ENCODE measurements around the gene FOXJ2. TPM values are rescaled to one million over a fixed set of nuclear protein-coding genes. Genes with fewer than 3 reads are reported as not detected.
"Not testable (repeated sequence)": the region's sequence is repeated elsewhere in the genome, so short reads cannot be mapped to it uniquely, and the experiment has no call there.

Gene FOXJ2
- total RNA-seq, 3 donors from 2014 or later: 11.1 to 14.2 (median 13.4) TPM

GRCh38 chr12:8088574-8088973 is 56.1 kb downstream of the FOXJ2 start:
- Histone ChIP-seq H3K27ac (peak overlapping the region in 1 of 2 donors; percentile 2), H3K4me3 (no peak overlapping the region), H3K4me1 (peaks cover 0 to 4% of the 10 kb centered on the region in 2 donors), H3K9me3 (no peaks in the 10 kb centered on the region), H3K36me3 (no peaks in the 10 kb centered on the region), H3K27me3 (no peaks in the 10 kb centered on the region)
- TF ChIP-seq POLR2AphosphoS5 (IDR thresholded peaks at IDR 0.05) (no peak), POLR2A (IDR thresholded peaks at IDR 0.05) (no peak)
- TF ChIP-seq, protein P1, sequence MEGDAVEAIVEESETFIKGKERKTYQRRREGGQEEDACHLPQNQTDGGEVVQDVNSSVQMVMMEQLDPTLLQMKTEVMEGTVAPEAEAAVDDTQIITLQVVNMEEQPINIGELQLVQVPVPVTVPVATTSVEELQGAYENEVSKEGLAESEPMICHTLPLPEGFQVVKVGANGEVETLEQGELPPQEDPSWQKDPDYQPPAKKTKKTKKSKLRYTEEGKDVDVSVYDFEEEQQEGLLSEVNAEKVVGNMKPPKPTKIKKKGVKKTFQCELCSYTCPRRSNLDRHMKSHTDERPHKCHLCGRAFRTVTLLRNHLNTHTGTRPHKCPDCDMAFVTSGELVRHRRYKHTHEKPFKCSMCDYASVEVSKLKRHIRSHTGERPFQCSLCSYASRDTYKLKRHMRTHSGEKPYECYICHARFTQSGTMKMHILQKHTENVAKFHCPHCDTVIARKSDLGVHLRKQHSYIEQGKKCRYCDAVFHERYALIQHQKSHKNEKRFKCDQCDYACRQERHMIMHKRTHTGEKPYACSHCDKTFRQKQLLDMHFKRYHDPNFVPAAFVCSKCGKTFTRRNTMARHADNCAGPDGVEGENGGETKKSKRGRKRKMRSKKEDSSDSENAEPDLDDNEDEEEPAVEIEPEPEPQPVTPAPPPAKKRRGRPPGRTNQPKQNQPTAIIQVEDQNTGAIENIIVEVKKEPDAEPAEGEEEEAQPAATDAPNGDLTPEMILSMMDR (IDR thresholded peaks at IDR 0.05): no peak
- DNase-seq (ENCODE audit: low spot score in 2 of 2): no peak
- intact Hi-C loops (cut with DNase I; ENCODE audit: low total_unique reads): no loop called here

DNA sequence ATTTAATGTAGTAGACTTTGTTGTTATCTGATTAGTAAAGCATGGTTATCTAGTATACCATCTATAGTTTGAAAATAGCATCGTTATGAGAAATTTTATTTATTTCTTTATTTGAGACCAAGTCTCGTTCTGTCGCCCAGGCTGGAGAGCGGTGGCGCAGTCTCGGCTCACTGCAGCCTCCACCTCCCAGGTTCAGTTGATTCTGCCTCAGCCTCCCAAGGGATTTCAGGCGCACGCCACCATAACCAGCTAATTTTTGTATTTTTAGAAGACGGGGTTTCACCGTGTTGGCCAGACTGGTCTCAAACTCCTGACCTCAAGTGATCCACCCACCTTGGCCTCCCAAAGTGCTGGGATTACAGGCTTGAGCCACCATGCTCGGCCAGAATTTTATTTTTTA is 56.8 kb downstream of the FOXJ2 start:
- H3K27me3 ChIP-seq; H3K27ac ChIP-seq; DNase-seq (ENCODE audit: low spot score in 2 of 2); H3K4me1 ChIP-seq; H3K9me3 ChIP-seq; intact Hi-C loops (cut with DNase I; ENCODE audit: low total_unique reads); H3K36me3 ChIP-seq; H3K4me3 ChIP-seq: not testable (repeated sequence)

DNA sequence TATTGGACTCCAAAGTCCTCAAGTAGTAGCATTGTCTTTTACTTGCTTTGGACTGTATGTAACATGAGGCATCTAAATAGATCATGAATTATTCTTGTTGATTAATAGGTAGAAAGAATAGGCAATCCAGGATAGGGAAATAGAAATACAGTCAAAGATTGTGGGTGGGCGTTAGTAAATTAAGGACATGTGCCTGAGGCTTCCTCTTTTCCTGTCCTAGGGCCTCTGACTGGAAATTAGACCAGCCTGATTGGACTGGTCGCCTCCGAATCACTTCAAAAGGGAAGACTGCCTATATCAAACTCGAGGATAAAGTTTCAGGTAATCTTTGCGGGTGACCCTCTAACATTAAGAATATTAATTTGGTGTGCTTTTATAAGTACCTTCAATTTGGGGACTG is 57.2 kb downstream of the FOXJ2 start:
- DNase-seq (ENCODE audit: low spot score in 2 of 2): no peak
- H3K9me3 ChIP-seq: no peaks in the 10 kb centered on the region
- no peaks in the 10 kb centered on the region for H3K4me1 ChIP-seq
- H3K36me3 ChIP-seq: no peaks in the 10 kb centered on the region
- H3K4me3 ChIP-seq: no peak overlapping the region
- TF ChIP-seq, protein P1 (IDR thresholded peaks at IDR 0.05): no peak
- TF ChIP-seq POLR2A (IDR thresholded peaks at IDR 0.05) (no peak), POLR2AphosphoS5 (IDR thresholded peaks at IDR 0.05) (no peak)
- intact Hi-C loops (cut with DNase I; ENCODE audit: low total_unique reads): no loop called here
- H3K27me3 ChIP-seq: no peaks in the 10 kb centered on the region
- no peak overlapping the region for H3K27ac ChIP-seq

DNA sequence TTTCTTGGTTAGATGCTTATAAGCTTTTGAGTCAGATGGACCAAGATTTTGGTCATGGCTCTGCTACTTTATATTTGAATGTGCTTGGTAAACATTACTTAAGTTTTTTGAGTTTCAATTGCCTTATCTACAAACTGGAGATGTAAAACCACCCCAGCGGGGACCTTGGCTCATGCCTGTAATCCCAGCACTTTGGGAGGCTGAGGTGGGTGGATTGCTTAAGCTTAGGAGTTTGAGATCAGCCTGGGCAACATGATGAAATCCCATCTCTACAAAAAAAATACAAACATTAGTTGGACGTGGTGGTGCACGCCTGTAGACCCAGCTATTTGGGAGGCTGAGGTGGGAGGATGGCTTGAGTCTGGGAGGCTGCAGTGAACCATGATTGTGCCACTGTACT is 60.8 kb downstream of the FOXJ2 start:
- no peaks in the 10 kb centered on the region for H3K4me1 ChIP-seq
- no peaks in the 10 kb centered on the region for H3K36me3 ChIP-seq
- intact Hi-C loops (cut with DNase I; ENCODE audit: low total_unique reads): no loop called here
- H3K27me3 ChIP-seq: no peaks in the 10 kb centered on the region
- H3K9me3 ChIP-seq: no peaks in the 10 kb centered on the region
- no peak overlapping the region for H3K4me3 ChIP-seq
- no peak for DNase-seq (ENCODE audit: low spot score in 2 of 2)
- no peak overlapping the region for H3K27ac ChIP-seq
- no peak for TF ChIP-seq POLR2AphosphoS5 (IDR thresholded peaks at IDR 0.05)
- TF ChIP-seq, protein P1 (IDR thresholded peaks at IDR 0.05): no peak
- TF ChIP-seq POLR2A (IDR thresholded peaks at IDR 0.05): no peak

DNA sequence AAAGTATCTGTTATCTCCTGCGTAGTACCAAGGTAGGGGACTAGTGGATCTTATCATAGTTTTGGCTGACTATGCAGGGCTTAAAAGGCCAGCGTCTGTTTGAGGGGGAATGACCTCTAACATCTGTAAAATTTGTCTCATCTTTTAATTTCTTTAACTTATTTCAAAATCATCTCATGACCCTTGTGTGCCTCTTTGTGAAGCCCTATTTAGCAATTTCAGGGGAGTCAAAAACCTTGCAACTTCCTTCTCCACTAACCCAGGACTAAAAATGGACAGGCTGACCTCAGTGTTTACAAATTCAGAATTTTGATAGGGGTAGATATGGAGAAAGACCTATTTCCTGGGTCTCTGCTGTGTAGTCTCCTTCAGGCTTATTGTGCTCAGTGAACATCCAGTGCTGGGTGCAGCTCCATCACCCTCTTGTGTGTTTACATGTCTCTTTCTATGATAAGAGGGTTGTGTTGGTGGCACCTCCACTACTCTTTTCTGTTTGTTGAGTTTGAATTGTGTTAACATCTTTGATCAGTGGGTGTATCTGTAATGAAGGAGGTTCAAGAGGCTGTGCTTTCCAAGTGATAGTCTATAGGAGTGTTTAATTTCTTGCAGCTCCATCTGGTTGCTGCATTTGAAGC is 63.9 kb downstream of the FOXJ2 start:
- TF ChIP-seq POLR2AphosphoS5 (IDR thresholded peaks at IDR 0.05) (no peak), POLR2A (IDR thresholded peaks at IDR 0.05) (no peak)
- TF ChIP-seq, protein P1 (IDR thresholded peaks at IDR 0.05): no peak
- DNase-seq (ENCODE audit: low spot score in 2 of 2): no peak

GRCh38 chr12:8099235-8099634 is 66.7 kb downstream of the FOXJ2 start:
- Histone ChIP-seq H3K27me3 (no peaks in the 10 kb centered on the region), H3K4me3 (no peak overlapping the region), H3K9me3 (no peaks in the 10 kb centered on the region), H3K4me1 (no peaks in the 10 kb centered on the region), H3K27ac (no peak overlapping the region), H3K36me3 (no peaks in the 10 kb centered on the region)
- intact Hi-C loops (cut with DNase I; ENCODE audit: low total_unique reads): no loop called here
- DNase-seq (ENCODE audit: low spot score in 2 of 2): no peak
- TF ChIP-seq, protein P1 (IDR thresholded peaks at IDR 0.05): no peak
- TF ChIP-seq POLR2AphosphoS5 (IDR thresholded peaks at IDR 0.05): no peak
- TF ChIP-seq POLR2A (IDR thresholded peaks at IDR 0.05): no peak

More for the DNA sequence above, 63.9 kb downstream of the FOXJ2 start:
- Histone ChIP-seq H3K4me3 (no peak overlapping the region), H3K27me3 (no peaks in the 10 kb centered on the region), H3K36me3 (no peaks in the 10 kb centered on the region), H3K4me1 (no peaks in the 10 kb centered on the region), H3K9me3 (no peaks in the 10 kb centered on the region), H3K27ac (no peak overlapping the region)
- intact Hi-C loops (cut with DNase I; ENCODE audit: low total_unique reads): no loop called here
